GF-D8 (cell line): Measurements from ENCODE around the gene PNCK.
"Not testable (repeated sequence)": the region's sequence is repeated elsewhere in the genome, so short reads cannot be mapped to it uniquely, and the experiment has no call there.

Source experiments
- DNase-seq: peaks from one replicate; lab custom pipeline; 2025; lab: John Stamatoyannopoulos, UW

PNCK gene

GRCh38 chrX:153685751-153686696, 12.4 kb upstream of the PNCK start:
- no peak for DNase-seq

- DNase-seq = no peak
Observed at GRCh38 chrX:153685156-153685536, 11.5 kb upstream of the PNCK start.

- DNase-seq = no peak
Observed at GRCh38 chrX:153684467-153685155, 11.0 kb upstream of the PNCK start.

- DNase-seq = not testable (repeated sequence)
Observed at GRCh38 chrX:153683486-153683885, 9.9 kb upstream of the PNCK start.

- DNase-seq = no peak
Observed at GRCh38 chrX:153681175-153681574, 7.6 kb upstream of the PNCK start.

- no peak for DNase-seq
Observed at GRCh38 chrX:153674219-153674851, 722 bp upstream of the PNCK start.

- DNase-seq = no peak
Observed at GRCh38 chrX:153672531-153673427, 834 bp downstream of the PNCK start.

- DNase-seq = no peak
Observed at GRCh38 chrX:153671589-153672530, 1.8 kb downstream of the PNCK start.

- no peak for DNase-seq
Observed at GRCh38 chrX:153670748-153671588, 2.6 kb downstream of the PNCK start.

GRCh38 chrX:153669901-153670731, 3.5 kb downstream of the PNCK start:
- DNase-seq = no peak

GRCh38 chrX:153669174-153669890, 4.3 kb downstream of the PNCK start:
- no peak for DNase-seq

- DNase-seq = no peak
Observed at GRCh38 chrX:153668423-153669173, 5.0 kb downstream of the PNCK start.

GRCh38 chrX:153667956-153668396, 5.6 kb downstream of the PNCK start:
- DNase-seq = no peak

GRCh38 chrX:153667281-153667955, 6.2 kb downstream of the PNCK start:
- DNase-seq = no peak

- DNase-seq = no peak
Observed at GRCh38 chrX:153665726-153666306, 7.8 kb downstream of the PNCK start.

GRCh38 chrX:153662266-153662665, 11.3 kb downstream of the PNCK start:
- DNase-seq = no peak
